IPS-15b (cell line): ENCODE data around the gene PAX8.
"Not testable (repeated sequence)": the region's sequence is repeated elsewhere in the genome, so short reads cannot be mapped to it uniquely, and the experiment has no call there.

Source experiments
- H3K27me3 ChIP-seq: one replicate; pipeline ENCODE4 v1.6.1; 2013; ENCODE audit warnings: low read length; ENCODE audit not compliant: control insufficient read depth, insufficient read depth
- H3K36me3 ChIP-seq: one replicate; pipeline ENCODE4 v1.6.1; 2013; ENCODE audit warnings: low read length; ENCODE audit not compliant: control insufficient read depth, insufficient read depth
- H3K4me1 ChIP-seq: one replicate; pipeline ENCODE4 v1.6.1; 2013; ENCODE audit warnings: mild to moderate bottlenecking, low read length; ENCODE audit not compliant: control insufficient read depth, insufficient read depth
- H3K4me3 ChIP-seq: one replicate; pipeline ENCODE4 v1.5.1; 2013; ENCODE audit warnings: low read depth, low read length
- H3K9ac ChIP-seq: one replicate; pipeline ENCODE4 v1.6.1; 2013; ENCODE audit warnings: low read depth, mild to moderate bottlenecking, low read length
- H3K9me3 ChIP-seq: one replicate; pipeline ENCODE4 v1.6.1; 2013; ENCODE audit warnings: mild to moderate bottlenecking, low read length; ENCODE audit not compliant: control insufficient read depth, insufficient read depth

PAX8 gene

GRCh38 chr2:113240915-113241911 is 37.5 kb downstream of the PAX8 start:
- no peaks in the 10 kb centered on the region for H3K9me3 ChIP-seq
- no peaks in the 10 kb centered on the region for H3K4me1 ChIP-seq
- no peak overlapping the region for H3K9ac ChIP-seq
- no peaks in the 10 kb centered on the region for H3K36me3 ChIP-seq
- H3K27me3 ChIP-seq: no peaks in the 10 kb centered on the region
- H3K4me3 ChIP-seq: no peak overlapping the region

- H3K9ac ChIP-seq: no peak overlapping the region
- no peak overlapping the region for H3K4me3 ChIP-seq
- H3K4me1 ChIP-seq: no peaks in the 10 kb centered on the region
- no peaks in the 10 kb centered on the region for H3K27me3 ChIP-seq
- no peaks in the 10 kb centered on the region for H3K9me3 ChIP-seq
- H3K36me3 ChIP-seq: no peaks in the 10 kb centered on the region
Observed at GRCh38 chr2:113240150-113240914, 38.4 kb downstream of the PAX8 start.

- H3K4me3 ChIP-seq: no peak overlapping the region
- H3K9ac ChIP-seq: no peak overlapping the region
- no peaks in the 10 kb centered on the region for H3K9me3 ChIP-seq
- H3K4me1 ChIP-seq: no peaks in the 10 kb centered on the region
- H3K36me3 ChIP-seq: no peaks in the 10 kb centered on the region
- no peaks in the 10 kb centered on the region for H3K27me3 ChIP-seq
Observed at GRCh38 chr2:113238871-113239839, 39.6 kb downstream of the PAX8 start.

GRCh38 chr2:113237604-113238160 is 41.0 kb downstream of the PAX8 start:
- H3K4me1 ChIP-seq: no peaks in the 10 kb centered on the region
- no peaks in the 10 kb centered on the region for H3K9me3 ChIP-seq
- H3K4me3 ChIP-seq: no peak overlapping the region
- no peaks in the 10 kb centered on the region for H3K27me3 ChIP-seq
- no peaks in the 10 kb centered on the region for H3K36me3 ChIP-seq
- H3K9ac ChIP-seq: no peak overlapping the region

- no peaks in the 10 kb centered on the region for H3K36me3 ChIP-seq
- H3K9me3 ChIP-seq: no peaks in the 10 kb centered on the region
- no peaks in the 10 kb centered on the region for H3K27me3 ChIP-seq
- no peaks in the 10 kb centered on the region for H3K4me1 ChIP-seq
- no peak overlapping the region for H3K4me3 ChIP-seq
- H3K9ac ChIP-seq: no peak overlapping the region
Observed at GRCh38 chr2:113236367-113237159, 42.2 kb downstream of the PAX8 start.

- H3K27me3 ChIP-seq, H3K9ac ChIP-seq, H3K4me1 ChIP-seq, H3K9me3 ChIP-seq, H3K36me3 ChIP-seq, H3K4me3 ChIP-seq: not testable (repeated sequence)
Observed at GRCh38 chr2:113235347-113236226, 43.1 kb downstream of the PAX8 start.

- no peaks in the 10 kb centered on the region for H3K9me3 ChIP-seq
- H3K4me1 ChIP-seq: no peaks in the 10 kb centered on the region
- H3K9ac ChIP-seq: no peak overlapping the region
- H3K4me3 ChIP-seq: no peak overlapping the region
- no peaks in the 10 kb centered on the region for H3K36me3 ChIP-seq
- H3K27me3 ChIP-seq: no peaks in the 10 kb centered on the region
Observed at GRCh38 chr2:113234721-113235346, 43.9 kb downstream of the PAX8 start.

- no peaks in the 10 kb centered on the region for H3K9me3 ChIP-seq
- no peak overlapping the region for H3K4me3 ChIP-seq
- no peaks in the 10 kb centered on the region for H3K4me1 ChIP-seq
- no peak overlapping the region for H3K9ac ChIP-seq
- no peaks in the 10 kb centered on the region for H3K27me3 ChIP-seq
- no peaks in the 10 kb centered on the region for H3K36me3 ChIP-seq
Observed at GRCh38 chr2:113233593-113234550, 44.8 kb downstream of the PAX8 start.

- Histone ChIP-seq H3K27me3 (no peaks in the 10 kb centered on the region), H3K4me3 (no peak overlapping the region), H3K9me3 (no peaks in the 10 kb centered on the region), H3K4me1 (no peaks in the 10 kb centered on the region), H3K9ac (no peak overlapping the region), H3K36me3 (no peaks in the 10 kb centered on the region)
Observed at GRCh38 chr2:113232740-113233139, 46.0 kb downstream of the PAX8 start.
